Measurements from ENCODE around the gene ALK.
"Not testable (repeated sequence)": the region's sequence is repeated elsewhere in the genome, so short reads cannot be mapped to it uniquely, and the experiment has no call there.

The ALK gene

GRCh38 chr2:29751390-29751789 is 170.0 kb downstream of the ALK start:
- Histone ChIP-seq H3K4me3 (ENCODE audit: low read depth in 1 of 2, low read length in 2 of 2) (no peak overlapping the region), H3K4me1 (ENCODE audit: insufficient read depth, low read length) (no peaks in the 10 kb centered on the region), H4K20me1 (ENCODE audit: insufficient read depth, low read length) (no peaks in the 10 kb centered on the region), H3K27ac (ENCODE audit: low read length) (no peak overlapping the region), H3K9me3 (ENCODE audit: insufficient read depth, low read length, severe bottlenecking) (no peaks in the 10 kb centered on the region), H3K4me2 (ENCODE audit: insufficient read depth, low read length) (no peak overlapping the region), H3K9ac (ENCODE audit: low read depth, low read length) (no peak overlapping the region), H3K36me3 (ENCODE audit: insufficient read depth, low read length) (no peaks in the 10 kb centered on the region), H2AFZ (ENCODE audit: low read depth, low read length) (no peak overlapping the region), H3K79me2 (ENCODE audit: insufficient read depth, low read length) (no peaks in the 10 kb centered on the region), H3K27me3 (ENCODE audit: insufficient read depth, low read length, poor library complexity) (no peaks in the 10 kb centered on the region)
- no peak for ATAC-seq (ENCODE audit: insufficient read depth, low read depth)
- TF ChIP-seq, protein P1, sequence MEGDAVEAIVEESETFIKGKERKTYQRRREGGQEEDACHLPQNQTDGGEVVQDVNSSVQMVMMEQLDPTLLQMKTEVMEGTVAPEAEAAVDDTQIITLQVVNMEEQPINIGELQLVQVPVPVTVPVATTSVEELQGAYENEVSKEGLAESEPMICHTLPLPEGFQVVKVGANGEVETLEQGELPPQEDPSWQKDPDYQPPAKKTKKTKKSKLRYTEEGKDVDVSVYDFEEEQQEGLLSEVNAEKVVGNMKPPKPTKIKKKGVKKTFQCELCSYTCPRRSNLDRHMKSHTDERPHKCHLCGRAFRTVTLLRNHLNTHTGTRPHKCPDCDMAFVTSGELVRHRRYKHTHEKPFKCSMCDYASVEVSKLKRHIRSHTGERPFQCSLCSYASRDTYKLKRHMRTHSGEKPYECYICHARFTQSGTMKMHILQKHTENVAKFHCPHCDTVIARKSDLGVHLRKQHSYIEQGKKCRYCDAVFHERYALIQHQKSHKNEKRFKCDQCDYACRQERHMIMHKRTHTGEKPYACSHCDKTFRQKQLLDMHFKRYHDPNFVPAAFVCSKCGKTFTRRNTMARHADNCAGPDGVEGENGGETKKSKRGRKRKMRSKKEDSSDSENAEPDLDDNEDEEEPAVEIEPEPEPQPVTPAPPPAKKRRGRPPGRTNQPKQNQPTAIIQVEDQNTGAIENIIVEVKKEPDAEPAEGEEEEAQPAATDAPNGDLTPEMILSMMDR (IDR thresholded peaks at IDR 0.05; ENCODE audit: borderline replicate concordance, extremely low read depth, low read length, poor library complexity, severe bottlenecking) = no peak
- no peak for TF ChIP-seq EZH2 (IDR thresholded peaks at IDR 0.05; ENCODE audit: borderline replicate concordance, low read depth, low read length, severe bottlenecking)
- DNase-seq = no peak

DNA sequence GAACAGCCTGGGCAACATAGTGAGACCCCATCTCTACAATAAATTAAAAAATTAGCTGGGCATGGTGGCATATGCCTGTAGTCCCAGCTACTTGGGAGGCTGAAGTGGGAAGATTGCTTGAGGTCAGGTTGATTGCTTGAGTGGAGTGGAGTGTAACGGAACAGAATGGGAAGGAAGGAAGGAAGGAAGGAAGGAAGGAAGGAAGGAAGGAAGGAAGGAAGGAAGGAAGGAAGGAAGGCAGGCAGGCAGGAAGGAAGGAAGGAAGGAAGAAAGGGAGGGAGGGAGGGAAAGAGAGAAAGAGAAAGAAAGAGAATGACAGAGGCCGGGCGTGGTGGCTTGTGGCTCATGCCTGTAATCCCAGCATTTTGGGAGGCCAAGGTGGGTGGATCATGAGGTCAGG is 170.9 kb downstream of the ALK start:
- not testable (repeated sequence) for H3K4me1 ChIP-seq (ENCODE audit: insufficient read depth, low read length); H3K4me3 ChIP-seq (ENCODE audit: low read depth in 1 of 2, low read length in 2 of 2); H3K9me3 ChIP-seq (ENCODE audit: insufficient read depth, low read length, severe bottlenecking); ATAC-seq (ENCODE audit: insufficient read depth, low read depth); H3K79me2 ChIP-seq (ENCODE audit: insufficient read depth, low read length); H2AFZ ChIP-seq (ENCODE audit: low read depth, low read length); H3K9ac ChIP-seq (ENCODE audit: low read depth, low read length); H3K4me2 ChIP-seq (ENCODE audit: insufficient read depth, low read length); DNase-seq; H3K36me3 ChIP-seq (ENCODE audit: insufficient read depth, low read length); H3K27me3 ChIP-seq (ENCODE audit: insufficient read depth, low read length, poor library complexity); H3K27ac ChIP-seq (ENCODE audit: low read length); H4K20me1 ChIP-seq (ENCODE audit: insufficient read depth, low read length)

DNA sequence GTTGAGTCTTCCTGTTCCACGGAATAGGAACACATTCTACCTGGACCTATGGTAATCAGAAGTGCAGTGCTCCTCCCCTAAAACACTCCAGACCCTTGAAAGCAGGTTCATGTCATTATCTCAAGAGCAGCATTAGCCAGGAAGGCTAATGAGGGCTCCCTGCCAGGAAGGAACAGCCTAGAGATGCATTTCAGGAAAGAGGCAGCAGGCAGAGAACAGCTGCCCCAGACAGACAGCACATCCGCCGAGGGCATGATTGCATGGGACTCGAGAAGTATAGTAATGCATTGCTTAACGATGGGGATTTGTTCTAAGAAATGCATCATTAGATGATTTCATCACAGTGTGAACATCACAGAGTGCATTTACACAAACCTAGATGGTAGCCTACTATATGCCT is 171.5 kb downstream of the ALK start:
- Histone ChIP-seq H3K27me3 (ENCODE audit: insufficient read depth, low read length, poor library complexity) (no peaks in the 10 kb centered on the region), H3K27ac (ENCODE audit: low read length) (no peak overlapping the region)

GRCh38 chr2:29749041-29749440 is 172.3 kb downstream of the ALK start:
- ATAC-seq (ENCODE audit: insufficient read depth, low read depth) = no peak
- Histone ChIP-seq H3K27ac (ENCODE audit: low read length) (no peak overlapping the region), H4K20me1 (ENCODE audit: insufficient read depth, low read length) (no peaks in the 10 kb centered on the region), H3K36me3 (ENCODE audit: insufficient read depth, low read length) (no peaks in the 10 kb centered on the region), H3K9me3 (ENCODE audit: insufficient read depth, low read length, severe bottlenecking) (no peaks in the 10 kb centered on the region), H3K4me1 (ENCODE audit: insufficient read depth, low read length) (no peaks in the 10 kb centered on the region), H3K4me2 (ENCODE audit: insufficient read depth, low read length) (no peak overlapping the region), H3K4me3 (ENCODE audit: low read depth in 1 of 2, low read length in 2 of 2) (no peak overlapping the region), H2AFZ (ENCODE audit: low read depth, low read length) (no peak overlapping the region), H3K9ac (ENCODE audit: low read depth, low read length) (no peak overlapping the region), H3K79me2 (ENCODE audit: insufficient read depth, low read length) (no peaks in the 10 kb centered on the region), H3K27me3 (ENCODE audit: insufficient read depth, low read length, poor library complexity) (no peaks in the 10 kb centered on the region)
- no peak for DNase-seq
- no peak for TF ChIP-seq EZH2 (IDR thresholded peaks at IDR 0.05; ENCODE audit: borderline replicate concordance, low read depth, low read length, severe bottlenecking)
- TF ChIP-seq, protein P1 (IDR thresholded peaks at IDR 0.05; ENCODE audit: borderline replicate concordance, extremely low read depth, low read length, poor library complexity, severe bottlenecking) = no peak

More for the DNA sequence above, 171.5 kb downstream of the ALK start:
- Histone ChIP-seq H3K79me2 (ENCODE audit: insufficient read depth, low read length) (no peaks in the 10 kb centered on the region), H3K9ac (ENCODE audit: low read depth, low read length) (no peak overlapping the region), H2AFZ (ENCODE audit: low read depth, low read length) (no peak overlapping the region), H3K4me1 (ENCODE audit: insufficient read depth, low read length) (no peaks in the 10 kb centered on the region), H3K36me3 (ENCODE audit: insufficient read depth, low read length) (no peaks in the 10 kb centered on the region), H3K4me3 (ENCODE audit: low read depth in 1 of 2, low read length in 2 of 2) (no peak overlapping the region), H3K9me3 (ENCODE audit: insufficient read depth, low read length, severe bottlenecking) (no peaks in the 10 kb centered on the region), H4K20me1 (ENCODE audit: insufficient read depth, low read length) (no peaks in the 10 kb centered on the region), H3K4me2 (ENCODE audit: insufficient read depth, low read length) (no peak overlapping the region)
- no peak for DNase-seq
- TF ChIP-seq, protein P1 (IDR thresholded peaks at IDR 0.05; ENCODE audit: borderline replicate concordance, extremely low read depth, low read length, poor library complexity, severe bottlenecking) = no peak
- TF ChIP-seq EZH2 (IDR thresholded peaks at IDR 0.05; ENCODE audit: borderline replicate concordance, low read depth, low read length, severe bottlenecking) = no peak
- no peak for ATAC-seq (ENCODE audit: insufficient read depth, low read depth)

Data from DND-41 (cell line).